GM21529 (cell line): ENCODE results near the gene TTC23.

Source experiments
- ATAC-seq: cut with Tn5 transposase; IDR thresholded peaks from one replicate; pipeline ENCODE4 v1.9.1; 2021; ENCODE audit not compliant: unreplicated experiment

Gene TTC23

DNA sequence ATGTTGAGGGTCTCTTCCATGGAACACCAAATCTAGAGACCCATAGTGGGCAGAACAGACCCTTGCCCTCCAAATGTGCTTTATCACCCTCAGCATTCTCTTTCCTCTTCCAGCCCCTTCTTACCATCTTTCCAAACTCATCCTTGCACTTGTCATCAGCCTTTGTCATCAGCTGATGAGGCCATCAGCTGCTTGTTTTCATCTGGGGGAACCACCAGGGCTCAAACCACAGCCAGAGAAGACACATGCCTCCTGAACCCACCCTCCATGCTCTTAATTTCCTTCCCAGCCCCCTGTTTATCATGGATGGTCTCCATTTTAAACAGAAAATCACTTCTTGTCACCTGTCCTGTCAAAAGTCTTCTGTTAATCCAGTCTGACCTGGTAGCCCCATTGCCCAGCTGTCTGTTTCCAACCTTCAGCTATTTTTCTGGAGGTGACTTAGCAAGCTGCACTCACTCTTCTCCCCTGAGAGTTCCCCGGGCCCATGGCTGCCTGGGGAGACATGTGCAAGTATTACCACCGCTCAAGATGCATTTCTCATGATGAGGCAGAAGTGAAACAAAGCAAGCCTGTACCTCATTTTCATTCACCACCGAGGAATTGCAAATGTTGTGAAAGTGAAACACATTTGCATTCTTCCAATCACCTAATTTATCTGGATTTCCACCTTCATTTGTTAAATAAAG, 159.2 kb downstream of the TTC23 start:
- ATAC-seq: peak; percentile 100

DNA sequence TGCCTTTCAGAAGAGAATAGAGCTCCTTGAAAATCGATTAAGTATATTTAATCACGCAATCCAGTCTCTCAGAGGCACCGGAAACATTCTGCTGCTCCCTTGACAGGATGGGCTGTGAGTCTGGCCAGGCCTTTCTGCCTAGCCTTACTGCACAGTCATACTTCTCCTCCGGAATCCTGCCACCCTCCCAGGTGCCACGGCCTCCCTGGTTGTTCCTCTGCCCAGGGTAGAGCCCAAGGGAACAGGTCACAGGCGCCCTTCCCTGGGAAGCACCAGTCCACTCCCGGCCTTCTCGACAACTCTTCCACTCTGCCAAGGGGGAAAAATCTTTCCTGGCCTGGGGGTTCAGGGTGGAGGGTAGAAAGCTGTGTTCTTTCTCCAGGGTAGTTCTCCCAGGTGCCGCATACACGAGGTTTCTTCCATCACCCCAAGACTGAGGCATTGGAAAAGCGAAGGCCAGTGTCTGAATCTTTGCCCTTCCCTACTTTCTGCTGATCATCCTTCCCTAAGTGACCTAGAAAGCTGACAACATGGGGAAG, 161.9 kb downstream of the TTC23 start:
- ATAC-seq: no peak

DNA sequence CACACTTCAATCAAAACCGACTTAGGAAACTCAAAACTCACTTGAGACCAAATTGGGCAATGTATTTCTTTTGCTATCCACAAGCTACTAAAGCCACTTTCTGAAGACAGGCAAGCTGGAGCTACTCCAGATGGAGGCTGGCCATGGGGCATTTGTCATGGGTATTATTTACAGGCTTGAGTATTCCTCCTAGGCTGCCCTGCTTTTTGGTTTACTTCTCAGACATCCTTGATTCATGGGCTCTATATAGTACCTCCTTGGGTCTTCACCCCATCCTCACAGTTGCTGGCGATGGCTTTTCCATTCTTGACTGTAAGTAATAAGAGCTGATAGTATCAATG, 163.1 kb downstream of the TTC23 start:
- no peak for ATAC-seq
